HepG2 (cell line): ENCODE data around the gene PREX1. TPM values are rescaled to one million over a fixed set of nuclear protein-coding genes. Genes with fewer than 3 reads are reported as not detected.

Source experiments
- ATAD3A ChIP-seq: sonication (generic); formaldehyde crosslinking; IDR thresholded peaks from 2 replicates; pipeline ENCODE4 v1.4.0; 2020; ENCODE audit warnings: missing genetic modification reagents
- GABPB1 ChIP-seq: IDR thresholded peaks from 2 replicates; pipeline ENCODE4 v1.6.1; 2016; ENCODE audit warnings: mild to moderate bottlenecking, missing genetic modification reagents, moderate library complexity, missing compliant biosample characterization
- PTBP1 ChIP-seq: fragments of 200-400 bp; formaldehyde crosslinking; IDR thresholded peaks from 2 replicates; pipeline ENCODE4 v1.6.1; 2018; ENCODE audit warnings: low read length, low read depth; ENCODE audit not compliant: poor library complexity, severe bottlenecking
- RXRA ChIP-seq: sonication (generic); formaldehyde crosslinking; IDR thresholded peaks from 2 replicates; pipeline ENCODE4 v1.5.1; 2020; ENCODE audit warnings: missing genetic modification reagents
- SUZ12 ChIP-seq: fragments of 150-350 bp; IDR thresholded peaks from 2 replicates; pipeline ENCODE4 v1.6.1; 2014; ENCODE audit warnings: low read depth, low read length
- ZKSCAN8 ChIP-seq: IDR thresholded peaks from 2 replicates; pipeline ENCODE4 v1.6.1; 2016; ENCODE audit warnings: borderline replicate concordance, missing genetic modification reagents, missing compliant biosample characterization
- ZNF598 ChIP-seq: sonication (generic); formaldehyde crosslinking; IDR thresholded peaks from 2 replicates; pipeline ENCODE4 v1.5.1; 2020; ENCODE audit warnings: mild to moderate bottlenecking, missing genetic modification reagents, borderline replicate concordance
- ZNF878 ChIP-seq: sonication (generic); formaldehyde crosslinking; IDR thresholded peaks from 2 replicates; pipeline ENCODE4 v1.8.1; 2023; ENCODE audit warnings: mild to moderate bottlenecking, missing genetic modification reagents, moderate library complexity
- polyA plus RNA-seq, 8 experiments: library from polyadenylated mRNA; depleted of rRNA in 3 of 8; stranded (reverse) in 7 of 8; unstranded in 1 of 8; fragments of >200 nt; fragmentation: Illumina TruSeq in 4 of 8; extraction: Trizol in 4 of 8; gene quantifications; 2 replicates each; pipeline versions ENCODE4 v1.2.1 to v1.2.3, GENCODE V29; 2011 to 2016; ENCODE audit warnings: low read depth in 4 of 8, missing spikeins in 1 of 8, mixed read lengths in 1 of 8; ENCODE audit not compliant: insufficient read depth in 1 of 8
- total RNA-seq, 5 experiments: library from RNA; depleted of rRNA; stranded (reverse); fragments of >200 nt; fragmentation: Illumina TruSeq; extraction: Trizol; gene quantifications; 2 replicates each; pipeline ENCODE4 v1.2.3, GENCODE V29; 2016; ENCODE audit warnings: low read depth in 1 of 5
- TF ChIP-seq, protein P1 (sequence below): sonication (generic); formaldehyde crosslinking; IDR thresholded peaks from 2 replicates; pipeline ENCODE4 v1.8.0; 2022; ENCODE audit warnings: missing genetic modification reagents, mild to moderate bottlenecking, inconsistent platforms, borderline replicate concordance
- TF ChIP-seq, protein P2 (sequence below): sonication (generic); formaldehyde crosslinking; conservative IDR thresholded peaks from 2 replicates; pipeline ENCODE4 v1.4.0; 2020; ENCODE audit warnings: mild to moderate bottlenecking, missing genetic modification reagents, moderate library complexity
- TF ChIP-seq, protein P3 (sequence below): sonication (generic); formaldehyde crosslinking; IDR thresholded peaks from 2 replicates; pipeline ENCODE4 v1.5.1; 2020; ENCODE audit warnings: mild to moderate bottlenecking, missing genetic modification reagents, borderline replicate concordance
- TF ChIP-seq, protein P4 (sequence below): IDR thresholded peaks from 2 replicates; pipeline ENCODE4 v1.6.1; 2018; ENCODE audit warnings: missing genetic modification reagents
- TF ChIP-seq, protein P5 (sequence below): sonication (generic); formaldehyde crosslinking; IDR thresholded peaks from 2 replicates; pipeline ENCODE4 v1.4.0; 2020; ENCODE audit warnings: missing genetic modification reagents, borderline replicate concordance

Gene PREX1
- total and polyA plus RNA-seq, 2 of the 13 experiments (the other 11 are each of a cell fraction or from before 2014, with no cell fraction given), result 0.02 to 0.04 TPM

DNA sequence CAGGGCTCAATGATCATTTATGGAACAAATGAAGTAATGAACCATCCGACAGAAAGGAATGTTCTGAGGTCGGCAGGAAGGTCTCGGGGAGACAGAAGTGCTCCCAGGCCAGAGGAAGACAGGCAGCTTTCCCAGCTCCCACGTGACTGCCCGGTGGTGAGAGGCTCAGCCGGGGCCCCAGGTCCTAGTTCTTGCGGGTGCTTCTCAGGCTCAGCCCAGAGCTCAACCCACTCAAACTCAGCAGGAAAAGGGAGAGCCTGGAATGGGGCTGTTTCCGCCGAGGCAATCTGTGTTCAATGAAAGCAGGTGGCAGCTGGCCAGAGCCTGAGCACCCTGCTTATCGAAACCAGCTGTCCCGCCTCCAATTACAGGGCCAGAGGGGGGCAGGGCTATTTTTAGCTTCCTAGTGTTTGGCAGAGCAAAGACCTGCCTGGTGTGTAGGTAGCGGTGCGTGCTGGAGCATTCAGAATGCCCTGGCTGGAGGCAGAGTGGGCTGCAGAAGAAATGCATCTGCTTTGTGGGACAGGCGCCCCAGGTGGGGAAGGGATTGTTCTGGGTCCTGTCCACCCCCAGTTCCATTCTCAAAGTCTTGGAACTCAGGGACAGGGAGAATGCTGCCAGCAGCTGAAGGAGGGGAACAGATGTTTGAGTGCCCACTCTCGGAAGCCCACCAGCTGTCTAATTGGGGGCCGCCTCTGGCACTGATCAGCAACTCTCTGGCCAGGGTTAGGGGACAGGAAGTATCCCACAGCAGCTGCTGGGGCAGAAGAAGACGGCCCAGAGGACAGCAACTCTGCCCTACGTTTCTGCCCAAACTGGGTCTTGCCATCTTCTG lies 145.1 kb downstream of the PREX1 start (continued):
- TF ChIP-seq, protein P1, sequence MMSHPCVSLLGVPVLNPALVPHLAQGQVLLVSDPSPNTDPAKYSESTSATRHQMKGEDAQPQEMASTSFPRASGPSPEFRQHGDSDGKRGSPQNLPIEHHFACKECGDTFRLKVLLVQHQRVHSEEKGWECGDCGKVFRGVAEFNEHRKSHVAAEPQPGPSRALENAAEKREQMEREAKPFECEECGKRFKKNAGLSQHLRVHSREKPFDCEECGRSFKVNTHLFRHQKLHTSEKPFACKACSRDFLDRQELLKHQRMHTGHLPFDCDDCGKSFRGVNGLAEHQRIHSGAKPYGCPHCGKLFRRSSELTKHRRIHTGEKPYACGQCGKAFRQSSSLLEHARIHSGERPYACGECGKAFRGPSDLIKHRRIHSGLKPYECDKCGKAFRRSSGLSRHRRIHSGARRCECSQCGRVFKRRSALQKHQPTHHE (CRISPR knock-in tag), result no peak
- TF ChIP-seq ATAD3A (CRISPR knock-in tag) (no peak), SUZ12 (no peak), ZKSCAN8 (CRISPR knock-in tag) (no peak), GABPB1 (CRISPR knock-in tag) (no peak), ZNF598 (CRISPR knock-in tag) (0 out of 2 replicates have a peak, but pooled peaks have one; percentile 32), RXRA (CRISPR knock-in tag) (no peak; the same call in 1 of the 2 replicates), PTBP1 (no peak), ZNF878 (CRISPR knock-in tag) (no peak)
- TF ChIP-seq, protein P2, sequence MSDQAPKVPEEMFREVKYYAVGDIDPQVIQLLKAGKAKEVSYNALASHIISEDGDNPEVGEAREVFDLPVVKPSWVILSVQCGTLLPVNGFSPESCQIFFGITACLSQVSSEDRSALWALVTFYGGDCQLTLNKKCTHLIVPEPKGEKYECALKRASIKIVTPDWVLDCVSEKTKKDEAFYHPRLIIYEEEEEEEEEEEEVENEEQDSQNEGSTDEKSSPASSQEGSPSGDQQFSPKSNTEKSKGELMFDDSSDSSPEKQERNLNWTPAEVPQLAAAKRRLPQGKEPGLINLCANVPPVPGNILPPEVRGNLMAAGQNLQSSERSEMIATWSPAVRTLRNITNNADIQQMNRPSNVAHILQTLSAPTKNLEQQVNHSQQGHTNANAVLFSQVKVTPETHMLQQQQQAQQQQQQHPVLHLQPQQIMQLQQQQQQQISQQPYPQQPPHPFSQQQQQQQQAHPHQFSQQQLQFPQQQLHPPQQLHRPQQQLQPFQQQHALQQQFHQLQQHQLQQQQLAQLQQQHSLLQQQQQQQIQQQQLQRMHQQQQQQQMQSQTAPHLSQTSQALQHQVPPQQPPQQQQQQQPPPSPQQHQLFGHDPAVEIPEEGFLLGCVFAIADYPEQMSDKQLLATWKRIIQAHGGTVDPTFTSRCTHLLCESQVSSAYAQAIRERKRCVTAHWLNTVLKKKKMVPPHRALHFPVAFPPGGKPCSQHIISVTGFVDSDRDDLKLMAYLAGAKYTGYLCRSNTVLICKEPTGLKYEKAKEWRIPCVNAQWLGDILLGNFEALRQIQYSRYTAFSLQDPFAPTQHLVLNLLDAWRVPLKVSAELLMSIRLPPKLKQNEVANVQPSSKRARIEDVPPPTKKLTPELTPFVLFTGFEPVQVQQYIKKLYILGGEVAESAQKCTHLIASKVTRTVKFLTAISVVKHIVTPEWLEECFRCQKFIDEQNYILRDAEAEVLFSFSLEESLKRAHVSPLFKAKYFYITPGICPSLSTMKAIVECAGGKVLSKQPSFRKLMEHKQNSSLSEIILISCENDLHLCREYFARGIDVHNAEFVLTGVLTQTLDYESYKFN (CRISPR knock-in tag), result no peak
- TF ChIP-seq, protein P3, sequence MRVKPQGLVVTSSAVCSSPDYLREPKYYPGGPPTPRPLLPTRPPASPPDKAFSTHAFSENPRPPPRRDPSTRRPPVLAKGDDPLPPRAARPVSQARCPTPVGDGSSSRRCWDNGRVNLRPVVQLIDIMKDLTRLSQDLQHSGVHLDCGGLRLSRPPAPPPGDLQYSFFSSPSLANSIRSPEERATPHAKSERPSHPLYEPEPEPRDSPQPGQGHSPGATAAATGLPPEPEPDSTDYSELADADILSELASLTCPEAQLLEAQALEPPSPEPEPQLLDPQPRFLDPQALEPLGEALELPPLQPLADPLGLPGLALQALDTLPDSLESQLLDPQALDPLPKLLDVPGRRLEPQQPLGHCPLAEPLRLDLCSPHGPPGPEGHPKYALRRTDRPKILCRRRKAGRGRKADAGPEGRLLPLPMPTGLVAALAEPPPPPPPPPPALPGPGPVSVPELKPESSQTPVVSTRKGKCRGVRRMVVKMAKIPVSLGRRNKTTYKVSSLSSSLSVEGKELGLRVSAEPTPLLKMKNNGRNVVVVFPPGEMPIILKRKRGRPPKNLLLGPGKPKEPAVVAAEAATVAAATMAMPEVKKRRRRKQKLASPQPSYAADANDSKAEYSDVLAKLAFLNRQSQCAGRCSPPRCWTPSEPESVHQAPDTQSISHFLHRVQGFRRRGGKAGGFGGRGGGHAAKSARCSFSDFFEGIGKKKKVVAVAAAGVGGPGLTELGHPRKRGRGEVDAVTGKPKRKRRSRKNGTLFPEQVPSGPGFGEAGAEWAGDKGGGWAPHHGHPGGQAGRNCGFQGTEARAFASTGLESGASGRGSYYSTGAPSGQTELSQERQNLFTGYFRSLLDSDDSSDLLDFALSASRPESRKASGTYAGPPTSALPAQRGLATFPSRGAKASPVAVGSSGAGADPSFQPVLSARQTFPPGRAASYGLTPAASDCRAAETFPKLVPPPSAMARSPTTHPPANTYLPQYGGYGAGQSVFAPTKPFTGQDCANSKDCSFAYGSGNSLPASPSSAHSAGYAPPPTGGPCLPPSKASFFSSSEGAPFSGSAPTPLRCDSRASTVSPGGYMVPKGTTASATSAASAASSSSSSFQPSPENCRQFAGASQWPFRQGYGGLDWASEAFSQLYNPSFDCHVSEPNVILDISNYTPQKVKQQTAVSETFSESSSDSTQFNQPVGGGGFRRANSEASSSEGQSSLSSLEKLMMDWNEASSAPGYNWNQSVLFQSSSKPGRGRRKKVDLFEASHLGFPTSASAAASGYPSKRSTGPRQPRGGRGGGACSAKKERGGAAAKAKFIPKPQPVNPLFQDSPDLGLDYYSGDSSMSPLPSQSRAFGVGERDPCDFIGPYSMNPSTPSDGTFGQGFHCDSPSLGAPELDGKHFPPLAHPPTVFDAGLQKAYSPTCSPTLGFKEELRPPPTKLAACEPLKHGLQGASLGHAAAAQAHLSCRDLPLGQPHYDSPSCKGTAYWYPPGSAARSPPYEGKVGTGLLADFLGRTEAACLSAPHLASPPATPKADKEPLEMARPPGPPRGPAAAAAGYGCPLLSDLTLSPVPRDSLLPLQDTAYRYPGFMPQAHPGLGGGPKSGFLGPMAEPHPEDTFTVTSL (CRISPR knock-in tag), result no peak
- TF ChIP-seq, protein P4, sequence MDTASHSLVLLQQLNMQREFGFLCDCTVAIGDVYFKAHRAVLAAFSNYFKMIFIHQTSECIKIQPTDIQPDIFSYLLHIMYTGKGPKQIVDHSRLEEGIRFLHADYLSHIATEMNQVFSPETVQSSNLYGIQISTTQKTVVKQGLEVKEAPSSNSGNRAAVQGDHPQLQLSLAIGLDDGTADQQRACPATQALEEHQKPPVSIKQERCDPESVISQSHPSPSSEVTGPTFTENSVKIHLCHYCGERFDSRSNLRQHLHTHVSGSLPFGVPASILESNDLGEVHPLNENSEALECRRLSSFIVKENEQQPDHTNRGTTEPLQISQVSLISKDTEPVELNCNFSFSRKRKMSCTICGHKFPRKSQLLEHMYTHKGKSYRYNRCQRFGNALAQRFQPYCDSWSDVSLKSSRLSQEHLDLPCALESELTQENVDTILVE, result no peak
- TF ChIP-seq, protein P5, sequence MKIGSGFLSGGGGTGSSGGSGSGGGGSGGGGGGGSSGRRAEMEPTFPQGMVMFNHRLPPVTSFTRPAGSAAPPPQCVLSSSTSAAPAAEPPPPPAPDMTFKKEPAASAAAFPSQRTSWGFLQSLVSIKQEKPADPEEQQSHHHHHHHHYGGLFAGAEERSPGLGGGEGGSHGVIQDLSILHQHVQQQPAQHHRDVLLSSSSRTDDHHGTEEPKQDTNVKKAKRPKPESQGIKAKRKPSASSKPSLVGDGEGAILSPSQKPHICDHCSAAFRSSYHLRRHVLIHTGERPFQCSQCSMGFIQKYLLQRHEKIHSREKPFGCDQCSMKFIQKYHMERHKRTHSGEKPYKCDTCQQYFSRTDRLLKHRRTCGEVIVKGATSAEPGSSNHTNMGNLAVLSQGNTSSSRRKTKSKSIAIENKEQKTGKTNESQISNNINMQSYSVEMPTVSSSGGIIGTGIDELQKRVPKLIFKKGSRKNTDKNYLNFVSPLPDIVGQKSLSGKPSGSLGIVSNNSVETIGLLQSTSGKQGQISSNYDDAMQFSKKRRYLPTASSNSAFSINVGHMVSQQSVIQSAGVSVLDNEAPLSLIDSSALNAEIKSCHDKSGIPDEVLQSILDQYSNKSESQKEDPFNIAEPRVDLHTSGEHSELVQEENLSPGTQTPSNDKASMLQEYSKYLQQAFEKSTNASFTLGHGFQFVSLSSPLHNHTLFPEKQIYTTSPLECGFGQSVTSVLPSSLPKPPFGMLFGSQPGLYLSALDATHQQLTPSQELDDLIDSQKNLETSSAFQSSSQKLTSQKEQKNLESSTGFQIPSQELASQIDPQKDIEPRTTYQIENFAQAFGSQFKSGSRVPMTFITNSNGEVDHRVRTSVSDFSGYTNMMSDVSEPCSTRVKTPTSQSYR, result peak; percentile 30; the same call in 1 of the 2 replicates
